GM18861 (cell line): ENCODE data around the gene RFTN1.

ENCODE experiments used
- ATAC-seq: cut with Tn5 transposase; IDR thresholded peaks from one replicate; pipeline ENCODE4 v1.9.1; 2021; ENCODE audit not compliant: unreplicated experiment

RFTN1 gene

DNA sequence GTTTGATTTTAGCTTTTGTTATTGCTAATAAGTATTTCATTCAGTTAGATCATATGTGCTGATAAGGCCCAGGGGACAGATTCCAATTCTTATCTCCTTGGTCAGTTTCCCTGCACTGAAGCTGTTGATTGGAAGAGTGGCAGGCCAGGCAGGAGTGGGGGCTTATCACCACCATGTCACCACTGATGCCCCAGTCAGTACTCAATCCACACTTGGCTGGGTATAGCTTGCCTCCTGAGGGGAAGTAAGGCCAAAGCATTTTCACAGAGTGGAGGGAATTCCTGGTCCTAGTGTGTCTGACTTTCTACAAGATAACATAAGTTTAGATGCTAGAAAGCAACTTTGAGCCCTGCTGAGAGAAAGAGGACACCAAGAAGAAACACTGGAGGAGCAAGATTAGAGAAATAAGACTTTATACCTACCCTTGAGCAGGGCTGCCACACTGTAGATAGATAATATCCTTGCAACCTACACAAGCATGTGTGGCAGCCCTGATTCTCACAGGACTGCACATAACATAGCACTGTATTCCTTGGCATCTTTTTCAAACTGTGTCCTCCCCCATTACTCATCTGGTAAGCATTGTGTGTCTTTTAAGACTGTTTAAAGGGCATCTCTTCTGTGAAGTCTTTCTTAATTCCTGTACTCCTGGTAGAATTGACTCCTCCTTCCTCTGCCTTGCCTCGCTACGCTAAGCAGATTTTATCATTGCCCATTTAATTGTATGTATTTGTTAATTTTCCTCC lies 224.2 kb downstream of the RFTN1 start:
- ATAC-seq = no peak

- no peak for ATAC-seq
Measured at GRCh38 chr3:16288664-16289063, 224.8 kb downstream of the RFTN1 start.

GRCh38 chr3:16286751-16287543 lies 226.6 kb downstream of the RFTN1 start:
- no peak for ATAC-seq

- ATAC-seq = peak; percentile 78
Measured at GRCh38 chr3:16286161-16286560, 227.3 kb downstream of the RFTN1 start.

DNA sequence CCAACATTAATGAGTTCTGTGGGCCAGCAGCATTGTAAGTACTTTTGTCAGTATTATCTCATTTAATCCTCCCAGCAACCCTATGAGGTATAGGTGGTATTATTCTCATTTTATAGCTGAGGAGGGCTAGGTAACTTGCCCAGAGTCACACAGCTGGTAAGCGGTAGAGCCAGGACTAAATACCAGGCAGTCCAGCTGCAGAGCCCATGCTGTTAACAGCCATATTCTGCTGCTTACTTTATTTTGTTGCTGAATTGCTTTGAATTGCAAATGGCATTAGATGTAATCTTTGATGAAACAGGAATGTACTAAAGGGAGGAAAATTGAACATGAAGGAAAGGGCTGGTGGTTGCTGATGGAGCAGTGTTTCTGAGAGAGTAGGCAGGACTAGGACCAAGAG lies 228.9 kb downstream of the RFTN1 start:
- no peak for ATAC-seq

- no peak for ATAC-seq
Measured at GRCh38 chr3:16280671-16281070, 232.8 kb downstream of the RFTN1 start.

- no peak for ATAC-seq
Measured at GRCh38 chr3:16279010-16279801, 234.3 kb downstream of the RFTN1 start.

DNA sequence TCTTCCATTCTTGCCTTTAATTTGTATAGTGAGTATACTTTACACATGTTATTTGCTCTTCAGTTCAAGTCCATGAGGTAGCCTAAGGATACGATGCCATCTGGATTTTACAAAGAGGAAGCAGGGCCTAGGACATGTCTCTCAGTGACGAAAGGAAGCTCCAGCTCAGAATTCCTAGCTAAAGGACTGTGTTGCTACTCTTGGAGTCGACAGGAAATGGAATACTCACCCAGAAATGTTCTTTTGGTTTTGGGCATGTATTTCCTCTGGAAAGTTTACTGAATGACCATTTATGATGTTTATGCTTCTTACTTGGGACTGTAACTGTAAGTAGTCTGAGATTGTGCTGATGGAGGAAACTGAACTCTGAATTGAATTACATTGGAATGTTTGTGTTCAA lies 236.0 kb downstream of the RFTN1 start:
- ATAC-seq = no peak

- ATAC-seq = no peak
Measured at GRCh38 chr3:16273867-16274266, 239.6 kb downstream of the RFTN1 start.

- no peak for ATAC-seq
Measured at GRCh38 chr3:16272588-16272987, 240.9 kb downstream of the RFTN1 start.

DNA sequence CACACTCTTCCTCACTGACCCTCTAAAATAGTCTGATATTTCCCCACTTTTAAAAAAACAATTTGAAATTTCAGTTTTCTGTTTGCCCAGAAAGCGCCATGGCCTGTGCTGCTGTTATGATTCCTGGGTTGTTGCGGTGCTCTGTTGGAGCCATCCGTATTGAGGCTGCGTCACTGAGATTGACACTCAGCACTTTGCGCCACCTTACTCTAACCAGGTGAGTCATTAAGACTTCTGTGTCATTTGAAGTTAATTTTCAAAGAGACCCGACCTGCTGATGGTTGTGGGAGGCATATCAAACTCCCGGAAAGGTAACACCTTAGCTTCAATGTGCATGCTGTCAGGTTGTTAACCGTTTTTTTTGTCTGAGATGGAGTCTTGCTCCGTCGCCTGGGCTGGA lies 242.6 kb downstream of the RFTN1 start:
- no peak for ATAC-seq

- no peak for ATAC-seq
Measured at GRCh38 chr3:16266714-16267113, 246.8 kb downstream of the RFTN1 start.
